Skeletal muscle cell (primary cell): Measurements from ENCODE around the gene EPS8.

Experiments used
- DNase-seq: peaks from one replicate; pipeline ENCODE4 v3.0.0-alpha.2; 2010; ENCODE audit warnings: low read depth
- H3K4me3 ChIP-seq: 2 replicates; pipeline ENCODE4 v1.5.1; 2011; ENCODE audit warnings: low read depth, mild to moderate bottlenecking, control low read depth, low read length, moderate library complexity

Gene EPS8

DNA sequence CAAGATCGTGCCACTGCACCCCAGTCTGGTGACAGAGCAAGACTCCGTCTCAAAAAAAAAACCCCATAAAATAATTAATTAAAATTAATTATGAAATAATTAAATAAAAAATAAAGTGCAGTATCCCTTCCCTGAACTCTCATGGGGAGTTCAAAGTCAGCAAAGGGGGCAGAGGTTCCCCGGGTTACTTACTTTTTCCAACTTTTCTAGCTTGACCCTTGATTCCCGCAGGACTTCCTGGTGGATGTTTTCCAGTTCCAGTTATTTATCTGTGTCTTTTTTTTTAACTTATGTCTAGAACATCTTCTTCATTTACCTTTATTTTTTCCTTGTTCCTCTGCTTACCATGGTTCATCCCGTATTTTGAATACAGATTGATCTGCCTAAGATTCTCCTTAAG lies 197.4 kb downstream of the EPS8 start:
- DNase-seq = no peak
- H3K4me3 ChIP-seq = no peak overlapping the region

GRCh38 chr12:15590180-15590826 lies 198.9 kb downstream of the EPS8 start:
- no peak for DNase-seq
- H3K4me3 ChIP-seq = peak overlapping the region; percentile 40

- DNase-seq = no peak
- no peak overlapping the region for H3K4me3 ChIP-seq
Observed at GRCh38 chr12:15589328-15590032, 199.7 kb downstream of the EPS8 start.

DNA sequence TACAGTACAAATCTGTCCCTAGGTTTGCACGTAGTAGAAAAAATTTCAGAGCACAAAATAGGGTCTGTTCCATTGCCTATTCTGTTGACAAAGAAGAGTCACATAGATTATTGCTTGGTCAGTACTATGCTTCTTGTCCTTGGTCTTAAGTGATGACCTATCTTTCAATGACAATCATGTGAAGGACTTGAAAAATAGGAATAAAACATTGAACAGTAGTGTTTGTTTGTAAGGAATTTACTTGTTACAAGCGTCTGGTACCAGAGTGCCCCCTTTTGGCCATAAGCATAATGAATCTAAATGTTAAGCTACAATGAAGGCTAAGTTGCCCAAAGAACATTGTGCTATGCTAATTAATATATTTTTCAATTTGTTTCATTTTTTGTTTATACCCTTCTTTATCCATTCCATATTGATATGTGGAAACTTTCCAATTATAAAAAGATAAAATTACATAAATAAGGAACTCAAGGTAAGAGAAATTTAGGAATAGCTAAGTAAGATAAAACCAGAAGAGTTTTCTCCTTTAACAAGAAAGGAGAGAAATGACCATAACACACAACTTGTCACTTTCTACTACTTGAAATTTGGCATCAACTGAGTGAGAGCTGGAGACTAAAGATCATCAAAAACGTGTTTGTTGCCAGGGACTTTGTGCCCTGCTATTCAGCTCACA lies 204.7 kb downstream of the EPS8 start:
- DNase-seq = peak; percentile 52
- H3K4me3 ChIP-seq = no peak overlapping the region

- no peak overlapping the region for H3K4me3 ChIP-seq
- DNase-seq = no peak
Observed at GRCh38 chr12:15583804-15584203, 205.4 kb downstream of the EPS8 start.

GRCh38 chr12:15581006-15581405 lies 208.2 kb downstream of the EPS8 start:
- H3K4me3 ChIP-seq = no peak overlapping the region
- DNase-seq = no peak

GRCh38 chr12:15580431-15580830 lies 208.8 kb downstream of the EPS8 start:
- no peak for DNase-seq
- H3K4me3 ChIP-seq = no peak overlapping the region

DNA sequence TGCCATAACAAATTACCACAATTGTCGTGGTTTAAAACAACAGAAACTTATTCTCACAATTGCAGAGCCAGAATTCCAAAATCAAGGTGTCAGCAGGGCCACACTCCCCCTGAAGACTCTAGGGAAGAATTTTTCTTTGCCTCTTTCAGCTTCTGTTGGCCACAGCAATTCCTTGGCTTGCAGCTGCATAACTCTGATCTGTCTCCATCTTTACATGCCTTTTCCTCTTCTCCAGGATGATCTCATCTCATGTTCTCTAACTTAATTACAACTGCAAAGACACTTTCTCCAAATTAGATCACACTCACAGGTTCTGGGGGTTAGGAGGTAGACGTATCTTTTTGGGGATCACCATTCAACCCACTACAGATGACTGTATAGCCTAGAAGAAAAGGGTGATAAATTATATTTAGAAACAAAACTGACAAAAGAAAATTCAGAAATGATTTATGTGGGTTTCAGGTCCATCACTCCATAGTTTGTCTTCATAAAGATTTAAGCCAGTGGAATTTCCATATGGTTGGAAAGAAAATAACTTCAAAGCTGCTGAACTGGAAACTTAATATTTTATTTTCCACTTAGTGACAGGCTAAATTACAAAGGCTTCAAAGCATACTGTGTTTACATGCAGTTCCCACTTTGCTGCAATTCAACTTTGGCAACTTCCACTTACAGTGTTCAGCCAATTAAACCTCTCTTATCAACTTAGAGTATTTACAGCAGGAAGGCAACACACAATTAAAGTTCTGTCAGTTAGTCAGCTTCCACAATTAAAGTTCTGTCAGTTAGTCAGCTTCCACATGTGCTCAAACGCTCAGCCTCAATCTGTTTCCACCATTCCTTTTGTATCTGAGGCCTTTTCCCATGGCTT lies 213.3 kb downstream of the EPS8 start:
- H3K4me3 ChIP-seq = no peak overlapping the region
- no peak for DNase-seq

- DNase-seq = no peak
- no peak overlapping the region for H3K4me3 ChIP-seq
Observed at GRCh38 chr12:15574353-15574752, 214.8 kb downstream of the EPS8 start.
